GM23338 (cell line): ENCODE results near the gene MOCS2. TPM values are rescaled to one million over a fixed set of nuclear protein-coding genes. Genes with fewer than 3 reads are reported as not detected.

Source experiments
- ATAC-seq: fragments of 200-7000 bp; cut with Tn5 transposase; 3 replicates; pipeline ENCODE4 v1.9.1; 2020
- DNase-seq: peaks from one replicate; pipeline ENCODE4 v3.0.0-alpha.2; 2015; ENCODE audit warnings: low spot score
- H2AFZ ChIP-seq: fragments of 200-600 bp; sonication (generic); 2 replicates; pipeline ENCODE4 v1.8.0; 2016; ENCODE audit warnings: antibody characterized with exemption, mild to moderate bottlenecking, moderate library complexity
- H3F3A ChIP-seq: fragments of 200-600 bp; sonication (generic); replicated peaks from 2 replicates; pipeline ENCODE4 v1.8.0; 2017; ENCODE audit warnings: antibody characterized with exemption, mixed run types, low read depth
- H3K27ac ChIP-seq: fragments of 200-600 bp; sonication (generic); 2 replicates; pipeline ENCODE4 v1.6.1; 2016; ENCODE audit warnings: low read depth
- H3K27me3 ChIP-seq: fragments of 200-600 bp; sonication (generic); 2 replicates; pipeline ENCODE4 v1.8.0; 2016; ENCODE audit warnings: mild to moderate bottlenecking, mixed run types, moderate library complexity; ENCODE audit not compliant: insufficient read depth
- H3K36me3 ChIP-seq: fragments of 200-600 bp; sonication (generic); 2 replicates; pipeline ENCODE4 v1.8.0; 2016; ENCODE audit warnings: mild to moderate bottlenecking; ENCODE audit not compliant: insufficient read depth
- H3K4me1 ChIP-seq: fragments of 200-600 bp; sonication (generic); 2 replicates; pipeline ENCODE4 v1.8.0; 2016; ENCODE audit warnings: mild to moderate bottlenecking, moderate library complexity; ENCODE audit not compliant: insufficient read depth
- H3K4me2 ChIP-seq: fragments of 200-600 bp; sonication (generic); 2 replicates; pipeline ENCODE4 v1.7.1; 2017; ENCODE audit warnings: mixed run types
- H3K4me3 ChIP-seq: fragments of 200-600 bp; sonication (generic); 2 replicates; pipeline ENCODE4 v1.6.1; 2016; ENCODE audit warnings: mixed run types
- H3K79me2 ChIP-seq: fragments of 200-600 bp; sonication (generic); replicated peaks from 2 replicates; pipeline ENCODE4 v1.8.0; 2017; ENCODE audit warnings: mild to moderate bottlenecking; ENCODE audit not compliant: insufficient read depth
- H3K9me2 ChIP-seq: fragments of 200-600 bp; sonication (generic); 2 replicates; pipeline ENCODE4 v1.8.0; 2017; ENCODE audit not compliant: insufficient read depth
- H4K20me1 ChIP-seq: fragments of 200-600 bp; sonication (generic); replicated peaks from 2 replicates; pipeline ENCODE4 v1.8.0; 2017; ENCODE audit warnings: mild to moderate bottlenecking; ENCODE audit not compliant: insufficient read depth
- H3K27ac Mint-ChIP-seq: 2 replicates; pipeline ENCODE4 v1.8.0; 2020; ENCODE audit warnings: inconsistent platforms, mild to moderate bottlenecking, moderate library complexity, mixed read lengths
- H3K27me3 Mint-ChIP-seq: 3 replicates; pipeline ENCODE4 v1.8.0; 2022; ENCODE audit warnings: low read depth, mild to moderate bottlenecking, moderate library complexity, mixed read lengths, inconsistent platforms; ENCODE audit not compliant: insufficient read depth, poor library complexity
- H3K36me3 Mint-ChIP-seq: 3 replicates; pipeline ENCODE4 v1.8.0; 2021; ENCODE audit warnings: low read depth, mild to moderate bottlenecking, inconsistent platforms, moderate library complexity, mixed read lengths
- H3K4me1 Mint-ChIP-seq: 3 replicates; pipeline ENCODE4 v1.8.0; 2020; ENCODE audit warnings: mild to moderate bottlenecking, inconsistent platforms, mixed read lengths
- H3K4me3 Mint-ChIP-seq: 3 replicates; pipeline ENCODE4 v1.8.0; 2021; ENCODE audit warnings: moderate library complexity, mild to moderate bottlenecking, inconsistent platforms, mixed read lengths
- H3K9me3 Mint-ChIP-seq: 3 replicates; pipeline ENCODE4 v1.8.0; 2020; ENCODE audit warnings: moderate library complexity, mild to moderate bottlenecking, inconsistent platforms, mixed read lengths
- CREB1 ChIP-seq: fragments of 250-450 bp; sonication (Bioruptor Pico); IDR thresholded peaks from 2 replicates; pipeline ENCODE4 v1.5.0; 2020; ENCODE audit warnings: low read depth, mild to moderate bottlenecking, moderate library complexity
- EZH2 ChIP-seq: fragments of 200-600 bp; sonication (generic); IDR thresholded peaks from one replicate; pipeline ENCODE4 v1.8.0; 2017; ENCODE audit warnings: antibody characterized with exemption, mild to moderate bottlenecking, low read depth; ENCODE audit not compliant: unreplicated experiment
- EZH2phosphoT487 ChIP-seq: fragments of 200-600 bp; sonication (generic); IDR thresholded peaks from one replicate; pipeline ENCODE4 v1.8.1; 2018; ENCODE audit warnings: antibody characterized with exemption; ENCODE audit not compliant: unreplicated experiment
- JUNB ChIP-seq: IDR thresholded peaks from one replicate; pipeline ENCODE4 v1.6.1; 2016; ENCODE audit warnings: antibody characterized with exemption; ENCODE audit not compliant: unreplicated experiment
- NANOG ChIP-seq: IDR thresholded peaks from 2 replicates; pipeline ENCODE4 v1.6.1; 2016; ENCODE audit warnings: antibody characterized with exemption, borderline replicate concordance
- POLR2AphosphoS5 ChIP-seq: IDR thresholded peaks from 2 replicates; pipeline ENCODE4 v1.6.1; 2016; ENCODE audit warnings: antibody characterized with exemption, low read depth
- ZNF114 ChIP-seq: fragments of 250-450 bp; sonication (Bioruptor Pico); IDR thresholded peaks from 2 replicates; pipeline ENCODE4 v1.5.0; 2020; ENCODE audit warnings: mild to moderate bottlenecking, moderate library complexity
- ZNF331 ChIP-seq: fragments of 250-450 bp; sonication (Bioruptor Pico); IDR thresholded peaks from 2 replicates; pipeline ENCODE4 v1.5.0; 2020; ENCODE audit warnings: low read depth, mild to moderate bottlenecking, moderate library complexity
- polyA plus RNA-seq: library from polyadenylated mRNA; unstranded; fragments of >200 nt; fragmentation: Nextera tagmentation; extraction: Ambion mirVana; gene quantifications from 2 replicates; pipeline ENCODE4 v1.2.1, GENCODE V29; 2016
- total RNA-seq: library from RNA; depleted of rRNA; stranded (reverse); fragments of >200 nt; shearing (Covaris generic); gene quantifications from 2 replicates; pipeline ENCODE4 v1.2.3, GENCODE V29; 2014
- TF ChIP-seq, protein P1 (sequence below): IDR thresholded peaks from one replicate; pipeline ENCODE4 v1.6.1; 2018; ENCODE audit warnings: antibody characterized with exemption; ENCODE audit not compliant: unreplicated experiment

MOCS2 gene
- total and polyA plus RNA-seq, 2 experiments from 2014 or later, result 18.3 to 41.8 TPM

- H3K4me2 ChIP-seq, result no peak overlapping the region
- H2AFZ ChIP-seq, result no peak overlapping the region
- no peaks in the 10 kb centered on the region; the same call in 1 of the 2 replicates for H3F3A ChIP-seq
- no peaks in the 10 kb centered on the region for H4K20me1 ChIP-seq
- no peaks in the 10 kb centered on the region for H3K27me3 ChIP-seq
- H3K9me3 Mint-ChIP-seq, result no peaks in the 10 kb centered on the region
- no peak overlapping the region for H3K27ac ChIP-seq
- DNase-seq (no peak), ATAC-seq (no peak)
- peaks cover 12% of the 10 kb centered on the region for H3K4me1 Mint-ChIP-seq
- no peak for TF ChIP-seq NANOG
- TF ChIP-seq CREB1, result no peak
- TF ChIP-seq EZH2, result no peak
- no peak for TF ChIP-seq JUNB
- no peak for TF ChIP-seq POLR2AphosphoS5
- TF ChIP-seq, protein P1, sequence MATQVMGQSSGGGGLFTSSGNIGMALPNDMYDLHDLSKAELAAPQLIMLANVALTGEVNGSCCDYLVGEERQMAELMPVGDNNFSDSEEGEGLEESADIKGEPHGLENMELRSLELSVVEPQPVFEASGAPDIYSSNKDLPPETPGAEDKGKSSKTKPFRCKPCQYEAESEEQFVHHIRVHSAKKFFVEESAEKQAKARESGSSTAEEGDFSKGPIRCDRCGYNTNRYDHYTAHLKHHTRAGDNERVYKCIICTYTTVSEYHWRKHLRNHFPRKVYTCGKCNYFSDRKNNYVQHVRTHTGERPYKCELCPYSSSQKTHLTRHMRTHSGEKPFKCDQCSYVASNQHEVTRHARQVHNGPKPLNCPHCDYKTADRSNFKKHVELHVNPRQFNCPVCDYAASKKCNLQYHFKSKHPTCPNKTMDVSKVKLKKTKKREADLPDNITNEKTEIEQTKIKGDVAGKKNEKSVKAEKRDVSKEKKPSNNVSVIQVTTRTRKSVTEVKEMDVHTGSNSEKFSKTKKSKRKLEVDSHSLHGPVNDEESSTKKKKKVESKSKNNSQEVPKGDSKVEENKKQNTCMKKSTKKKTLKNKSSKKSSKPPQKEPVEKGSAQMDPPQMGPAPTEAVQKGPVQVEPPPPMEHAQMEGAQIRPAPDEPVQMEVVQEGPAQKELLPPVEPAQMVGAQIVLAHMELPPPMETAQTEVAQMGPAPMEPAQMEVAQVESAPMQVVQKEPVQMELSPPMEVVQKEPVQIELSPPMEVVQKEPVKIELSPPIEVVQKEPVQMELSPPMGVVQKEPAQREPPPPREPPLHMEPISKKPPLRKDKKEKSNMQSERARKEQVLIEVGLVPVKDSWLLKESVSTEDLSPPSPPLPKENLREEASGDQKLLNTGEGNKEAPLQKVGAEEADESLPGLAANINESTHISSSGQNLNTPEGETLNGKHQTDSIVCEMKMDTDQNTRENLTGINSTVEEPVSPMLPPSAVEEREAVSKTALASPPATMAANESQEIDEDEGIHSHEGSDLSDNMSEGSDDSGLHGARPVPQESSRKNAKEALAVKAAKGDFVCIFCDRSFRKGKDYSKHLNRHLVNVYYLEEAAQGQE, result no peak
- TF ChIP-seq ZNF114, result no peak
- H3K79me2 ChIP-seq, result no peaks in the 10 kb centered on the region
- no peaks in the 10 kb centered on the region for H3K36me3 ChIP-seq
- H3K4me1 ChIP-seq, result peaks cover 10% of the 10 kb centered on the region
- H3K27ac Mint-ChIP-seq, result no peak overlapping the region
- H3K27me3 Mint-ChIP-seq, result peaks cover 2% of the 10 kb centered on the region
- H3K4me3 Mint-ChIP-seq, result no peak overlapping the region
- no peaks in the 10 kb centered on the region for H3K9me2 ChIP-seq
- H3K4me3 ChIP-seq, result no peak overlapping the region
- H3K36me3 Mint-ChIP-seq, result peaks cover 4% of the 10 kb centered on the region; the same call in 2 of the 3 replicates
Observed at GRCh38 chr5:53111139-53111538, 1.6 kb upstream of the MOCS2 start.

DNA sequence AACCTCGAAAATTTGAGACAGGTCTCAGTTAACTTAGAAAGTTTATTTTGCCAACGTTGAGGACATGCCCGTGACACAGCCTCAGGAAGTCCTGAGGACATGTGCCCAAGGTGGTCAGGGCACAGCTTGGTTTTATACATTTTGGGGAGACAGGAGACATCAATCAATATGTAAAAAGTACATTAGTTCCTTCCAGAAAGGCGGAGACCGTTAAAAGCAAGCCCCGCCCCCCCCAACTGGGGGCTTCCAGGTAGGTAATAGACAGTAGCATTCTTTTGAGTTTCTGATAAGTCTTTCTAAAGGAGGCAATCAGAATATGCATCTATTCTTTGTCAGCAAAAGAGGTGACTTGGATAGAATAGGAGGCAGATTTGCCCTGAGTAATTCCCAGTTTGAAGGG, 599 bp upstream of the MOCS2 start:
- Histone ChIP-seq H4K20me1 (no peaks in the 10 kb centered on the region), H2AFZ (peak overlapping the region; percentile 100), H3K4me2 (peak overlapping the region; percentile 82), H3K79me2 (no peaks in the 10 kb centered on the region), H3K27me3 (no peaks in the 10 kb centered on the region), H3K27ac (0 out of 2 replicates have a peak overlapping the region, but pooled peaks have one; percentile 33), H3K4me1 (peaks cover 10% of the 10 kb centered on the region), H3K4me3 (peak overlapping the region; percentile 70), H3F3A (no peaks in the 10 kb centered on the region; the same call in 1 of the 2 replicates), H3K9me2 (no peaks in the 10 kb centered on the region), H3K36me3 (no peaks in the 10 kb centered on the region)
- DNase-seq (peak; percentile 22), ATAC-seq (no peak)
- peaks cover 4% of the 10 kb centered on the region; the same call in 2 of the 3 replicates for H3K36me3 Mint-ChIP-seq
- peaks cover 12% of the 10 kb centered on the region for H3K4me1 Mint-ChIP-seq
- peaks cover 2% of the 10 kb centered on the region for H3K27me3 Mint-ChIP-seq
- H3K27ac Mint-ChIP-seq, result peak overlapping the region; percentile 84
- H3K4me3 Mint-ChIP-seq, result peak overlapping the region; percentile 90
- H3K9me3 Mint-ChIP-seq, result no peaks in the 10 kb centered on the region
- TF ChIP-seq NANOG (no peak), ZNF114 (no peak), EZH2phosphoT487 (no peak), ZNF331 (CRISPR knock-in tag) (no peak)
- TF ChIP-seq, protein P1, result no peak
